ENCODE data around the gene LYZ.

LYZ gene

GRCh38 chr12:69345742-69346141 is 2.4 kb upstream of the LYZ start:
- no peak for TF ChIP-seq POLR2A (IDR thresholded peaks at IDR 0.05; ENCODE audit: low read depth, low read length)
- no peak for DNase-seq (ENCODE audit: insufficient read length, low spot score)
- no peak for FAIRE-seq

- DNase-seq (ENCODE audit: insufficient read length, low spot score) (no peak), FAIRE-seq (no peak)
- TF ChIP-seq POLR2A (IDR thresholded peaks at IDR 0.05; ENCODE audit: low read depth, low read length), result no peak
These were observed 1.9 kb downstream of the LYZ start for GRCh38 chr12:69350002-69350626.

- FAIRE-seq (no peak), DNase-seq (ENCODE audit: insufficient read length, low spot score) (no peak)
- no peak for TF ChIP-seq POLR2A (IDR thresholded peaks at IDR 0.05; ENCODE audit: low read depth, low read length)
These were observed 2.6 kb downstream of the LYZ start for GRCh38 chr12:69350777-69351176.

GRCh38 chr12:69351462-69352236 is 3.5 kb downstream of the LYZ start:
- no peak for DNase-seq (ENCODE audit: insufficient read length, low spot score)
- FAIRE-seq, result no peak
- no peak for TF ChIP-seq POLR2A (IDR thresholded peaks at IDR 0.05; ENCODE audit: low read depth, low read length)

GRCh38 chr12:69352904-69353303 is 4.7 kb downstream of the LYZ start:
- no peak for TF ChIP-seq POLR2A (IDR thresholded peaks at IDR 0.05; ENCODE audit: low read depth, low read length)
- DNase-seq (ENCODE audit: insufficient read length, low spot score), result no peak
- no peak for FAIRE-seq

- FAIRE-seq, result no peak
- TF ChIP-seq POLR2A (IDR thresholded peaks at IDR 0.05; ENCODE audit: low read depth, low read length), result no peak
- no peak for DNase-seq (ENCODE audit: insufficient read length, low spot score)
These were observed 6.0 kb downstream of the LYZ start for GRCh38 chr12:69354172-69354555.

- DNase-seq (ENCODE audit: insufficient read length, low spot score) (no peak), FAIRE-seq (peak; percentile 38)
- no peak for TF ChIP-seq POLR2A (IDR thresholded peaks at IDR 0.05; ENCODE audit: low read depth, low read length)
These were observed 6.5 kb downstream of the LYZ start for GRCh38 chr12:69354556-69355187.

GRCh38 chr12:69355363-69356028 is 7.3 kb downstream of the LYZ start:
- DNase-seq (ENCODE audit: insufficient read length, low spot score) (no peak), FAIRE-seq (no peak)
- TF ChIP-seq POLR2A (IDR thresholded peaks at IDR 0.05; ENCODE audit: low read depth, low read length), result no peak

- peak; percentile 94 for FAIRE-seq
- TF ChIP-seq POLR2A (IDR thresholded peaks at IDR 0.05; ENCODE audit: low read depth, low read length), result peak; percentile 67
- peak; percentile 84 for DNase-seq (ENCODE audit: insufficient read length, low spot score)
These were observed 11.6 kb downstream of the LYZ start, which contains the start of gene YEATS4 for GRCh38 chr12:69359531-69360347. Gene YEATS4, plus strand, starts transcription at chr12:69359743. Its CDS starts 230 bp downstream, at chr12:69359973.

- TF ChIP-seq POLR2A (IDR thresholded peaks at IDR 0.05; ENCODE audit: low read depth, low read length), result no peak; the same call in 1 of the 2 replicates
- DNase-seq (ENCODE audit: insufficient read length, low spot score) (no peak), FAIRE-seq (no peak)
These were observed 12.1 kb downstream of the LYZ start for GRCh38 chr12:69360348-69360672.

- DNase-seq (ENCODE audit: insufficient read length, low spot score) (no peak), FAIRE-seq (no peak)
- no peak for TF ChIP-seq POLR2A (IDR thresholded peaks at IDR 0.05; ENCODE audit: low read depth, low read length)
These were observed 18.6 kb downstream of the LYZ start for GRCh38 chr12:69366796-69367195.

GRCh38 chr12:69368171-69368570 is 20.0 kb downstream of the LYZ start:
- no peak for TF ChIP-seq POLR2A (IDR thresholded peaks at IDR 0.05; ENCODE audit: low read depth, low read length)
- DNase-seq (ENCODE audit: insufficient read length, low spot score) (no peak), FAIRE-seq (no peak)

- DNase-seq (ENCODE audit: insufficient read length, low spot score) (no peak), FAIRE-seq (no peak)
- TF ChIP-seq POLR2A (IDR thresholded peaks at IDR 0.05; ENCODE audit: low read depth, low read length), result no peak
These were observed 34.9 kb downstream of the LYZ start for GRCh38 chr12:69383074-69383473.

Data from H54 (cell line).